ENCODE measurements around the gene STAT5B.
"Not testable (repeated sequence)": the region's sequence is repeated elsewhere in the genome, so short reads cannot be mapped to it uniquely, and the experiment has no call there.

STAT5B gene

DNA sequence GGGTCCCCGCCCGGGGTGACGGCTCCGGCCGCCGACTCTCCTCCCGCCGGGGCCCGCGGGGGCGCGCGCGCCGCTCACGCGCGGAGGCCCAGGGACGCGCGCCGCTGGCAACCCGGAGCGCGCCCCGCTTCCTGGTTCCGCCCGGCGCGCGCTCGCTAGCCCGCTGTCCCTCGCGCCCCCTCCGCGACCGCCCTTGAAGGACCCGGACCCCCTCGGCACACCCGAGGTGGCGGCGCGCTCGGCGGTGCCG is at the start of gene STAT5B:
Gene STAT5B (minus strand): TSS at position 33 of the 250 bp plus-strand sequence. CDS start 44,264 bp downstream, outside the sequence.
- peak; percentile 25 for DNase-seq

DNA sequence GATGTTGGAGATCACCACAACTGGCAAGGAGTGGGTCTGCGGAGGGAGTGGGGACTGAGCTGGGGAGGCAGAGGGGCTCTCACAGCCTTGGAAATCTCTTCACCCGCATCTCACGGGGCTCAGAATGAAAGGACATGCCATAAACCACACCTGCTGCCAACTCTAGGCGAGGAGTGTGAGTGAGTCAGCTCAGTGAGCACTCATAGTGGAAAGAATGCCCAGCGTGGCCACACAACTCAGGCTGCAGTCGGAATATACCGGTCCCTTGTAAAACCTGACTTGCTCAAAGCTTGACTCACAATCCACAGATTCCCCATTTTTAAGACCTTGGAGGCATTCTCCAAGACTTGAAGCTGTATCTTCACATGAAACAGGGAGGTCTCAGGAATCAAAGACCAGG is 48.8 kb upstream of the STAT5B start:
- peak; percentile 81 for DNase-seq

DNA sequence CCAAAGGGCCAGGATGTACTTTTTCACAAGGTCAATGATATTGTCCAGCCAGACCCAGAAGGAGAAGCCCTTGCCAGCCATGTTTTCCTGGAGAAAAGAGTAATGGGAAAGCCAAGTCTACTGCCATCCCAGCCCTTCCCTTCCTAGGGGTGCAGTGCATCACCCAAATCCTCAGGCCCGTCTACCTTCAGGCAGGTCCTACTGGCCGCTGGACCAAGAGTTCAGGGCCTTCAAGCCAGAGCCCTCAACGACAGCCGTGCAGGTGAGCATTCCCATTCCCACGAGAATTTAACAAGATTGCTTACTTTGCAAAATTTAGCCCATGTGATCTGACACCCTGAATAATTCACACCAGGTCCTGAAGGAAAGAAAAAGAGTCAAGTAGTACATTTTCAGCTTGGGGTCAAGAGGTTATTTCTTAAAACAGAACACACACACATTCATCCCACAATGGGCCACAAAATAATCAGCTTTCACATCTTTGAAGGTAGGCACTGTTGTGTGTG is 47.1 kb upstream of the STAT5B start:
- no peak for DNase-seq

DNA sequence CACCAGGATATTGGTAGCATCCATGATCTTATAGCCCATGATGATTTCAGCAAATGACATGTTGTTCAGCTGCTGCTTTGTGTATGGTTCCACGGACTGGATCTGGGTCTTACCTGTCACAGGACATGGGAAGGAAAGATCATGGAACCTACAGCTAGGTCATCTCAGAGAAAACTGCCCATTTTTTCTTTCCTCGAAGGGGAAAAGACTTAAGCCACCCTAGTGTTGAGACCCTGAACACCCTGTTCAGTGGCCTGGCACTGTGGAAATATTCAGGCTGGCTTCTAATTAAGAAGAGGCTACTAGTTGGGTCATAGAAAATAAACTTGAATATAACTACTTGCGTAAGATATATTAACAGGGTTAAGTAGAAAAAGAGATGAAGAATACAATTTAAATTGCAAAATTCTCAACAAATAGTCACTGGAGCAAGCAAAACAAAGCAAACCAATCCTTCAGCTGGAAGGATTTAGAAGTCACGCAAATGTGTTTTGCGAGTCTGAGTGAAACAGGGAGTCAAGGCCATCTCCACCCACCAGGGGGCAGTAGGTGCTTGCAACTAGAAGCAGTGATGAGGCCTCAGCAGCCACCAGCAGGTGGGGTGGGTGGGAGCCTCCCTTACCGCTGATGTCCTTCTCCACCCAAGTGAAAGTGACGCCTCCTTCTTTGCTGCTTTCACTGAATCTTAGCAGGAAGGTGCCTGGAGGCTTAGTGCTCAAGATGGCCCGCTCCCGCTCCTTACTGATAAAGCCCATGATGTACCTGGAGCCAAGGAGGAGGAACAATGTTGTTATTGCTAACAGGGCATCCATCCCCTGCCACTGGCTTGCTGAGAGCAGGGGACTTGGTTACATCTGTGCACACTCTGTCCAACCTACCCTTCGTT is 46.4 kb upstream of the STAT5B start:
- peak; percentile 85 for DNase-seq

DNA sequence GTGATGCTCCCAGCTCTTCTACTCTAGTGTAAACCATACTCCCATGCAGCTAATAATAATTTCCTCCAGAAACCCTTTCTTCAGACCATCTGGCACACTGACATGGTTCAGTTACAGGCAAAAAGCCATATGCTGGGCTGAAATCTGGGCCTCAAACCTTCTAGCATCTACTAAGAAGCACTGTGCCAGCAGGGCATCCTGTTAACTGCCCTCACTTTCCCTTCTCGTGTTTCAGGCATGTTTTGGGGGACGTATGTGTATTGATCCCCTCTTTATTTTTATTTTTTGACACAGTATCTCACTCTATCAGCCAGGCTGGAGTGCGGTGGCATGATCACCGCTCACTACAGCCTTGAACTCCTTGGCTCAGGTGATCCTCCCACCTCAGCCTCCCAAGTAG is 45.4 kb upstream of the STAT5B start:
- DNase-seq = no peak

DNA sequence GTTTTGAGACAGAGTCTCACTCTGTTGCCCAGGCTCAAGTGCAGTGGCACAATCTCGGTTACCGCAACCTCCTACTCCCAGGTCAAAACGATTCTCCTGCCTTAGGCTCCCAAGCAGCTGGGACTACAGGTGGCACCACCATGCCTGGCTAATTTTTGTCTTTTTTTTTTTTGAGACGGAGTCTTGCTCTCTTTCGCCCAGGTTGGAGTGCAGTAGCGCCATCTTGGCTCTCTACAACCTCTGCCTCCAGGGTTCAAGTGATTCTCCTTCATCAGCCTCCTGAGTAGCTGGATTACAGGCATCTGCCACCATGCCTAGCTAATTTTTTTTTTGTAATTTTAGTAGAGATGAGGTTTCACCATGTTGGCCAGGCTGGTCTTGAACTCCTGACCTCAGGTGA is 41.8 kb upstream of the STAT5B start:
- DNase-seq = not testable (repeated sequence)

DNA sequence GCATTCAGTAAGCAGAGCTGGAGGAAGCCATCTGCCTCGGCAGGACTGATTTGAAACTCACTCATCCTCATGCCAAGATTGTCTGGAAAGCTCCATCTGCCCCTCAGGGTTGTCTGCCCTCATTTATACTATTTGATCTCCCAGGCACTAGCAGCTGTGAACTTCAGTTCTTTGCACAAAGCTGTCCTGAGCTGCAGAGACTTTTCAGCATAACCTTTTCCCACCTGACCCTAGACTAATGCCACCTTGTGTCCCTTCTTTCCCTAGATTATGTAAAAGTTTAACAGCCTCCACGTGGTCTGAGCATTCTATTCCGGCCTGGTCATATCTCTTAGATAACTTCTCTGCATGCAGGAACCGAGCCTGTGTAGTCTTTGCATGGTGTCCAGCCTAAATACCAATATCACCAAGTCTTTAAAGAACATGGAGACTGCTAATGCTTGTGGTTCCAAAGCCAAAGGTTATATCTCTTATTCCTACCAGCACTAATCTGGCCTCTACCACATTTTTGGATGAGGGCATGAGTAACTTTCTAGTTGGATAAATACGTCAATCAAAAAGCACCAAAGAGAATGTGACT is 41.2 kb upstream of the STAT5B start:
- DNase-seq = no peak

DNA sequence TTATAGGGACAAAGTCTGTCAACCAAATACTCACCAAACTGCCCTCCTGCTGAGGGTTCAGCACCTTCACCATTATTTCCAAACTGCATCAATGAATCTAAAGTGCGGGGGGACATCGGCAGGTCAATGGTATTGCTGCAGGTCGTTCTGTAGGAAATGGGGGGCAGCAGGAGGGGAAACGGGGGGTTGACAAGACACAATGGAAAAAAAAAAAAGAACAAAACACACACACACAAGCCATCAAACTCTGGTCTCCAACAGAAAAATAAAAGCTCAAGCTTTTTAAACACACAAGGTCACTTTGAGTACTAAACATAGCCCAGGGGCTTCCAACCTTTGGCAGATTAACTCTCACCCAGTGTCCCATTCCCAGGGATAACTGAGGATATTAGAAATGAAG is 40.6 kb upstream of the STAT5B start:
- DNase-seq = no peak

DNA sequence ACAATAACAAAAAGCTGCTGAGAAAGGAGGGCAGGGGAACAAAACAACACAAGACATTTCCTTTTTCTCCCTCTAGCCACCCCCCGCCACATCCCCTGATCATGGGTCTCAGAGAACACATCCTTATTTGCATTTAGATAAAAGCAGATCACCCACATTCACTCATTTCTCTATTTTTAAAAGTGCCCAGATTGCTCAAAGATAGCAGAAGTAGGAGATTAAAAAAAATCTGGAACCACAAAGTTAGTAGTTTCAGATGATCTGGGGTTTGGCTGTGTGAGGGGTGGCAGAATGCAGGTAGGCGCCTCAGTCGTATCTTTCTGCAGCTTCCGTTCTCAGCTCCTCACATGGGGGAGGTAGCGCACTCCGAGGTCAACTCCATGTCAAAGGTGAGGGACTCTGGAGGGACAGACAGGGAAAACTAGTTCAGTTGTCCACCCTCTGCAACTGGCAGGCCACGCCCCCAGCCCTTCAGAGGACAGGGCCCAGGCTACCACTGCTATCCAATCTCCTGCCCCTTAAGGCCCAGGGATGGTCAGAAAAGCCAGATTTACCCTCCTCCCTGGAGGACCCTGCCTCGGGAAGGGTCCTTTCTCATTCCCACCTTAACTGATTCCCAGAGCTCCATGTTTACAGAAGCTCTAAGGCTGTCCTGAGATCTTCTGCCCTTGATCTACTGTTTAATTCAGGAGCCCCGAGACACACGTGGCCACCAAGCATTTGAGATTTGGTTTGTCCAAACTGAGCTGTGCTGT is 39.4 kb upstream of the STAT5B start:
- no peak for DNase-seq

DNA sequence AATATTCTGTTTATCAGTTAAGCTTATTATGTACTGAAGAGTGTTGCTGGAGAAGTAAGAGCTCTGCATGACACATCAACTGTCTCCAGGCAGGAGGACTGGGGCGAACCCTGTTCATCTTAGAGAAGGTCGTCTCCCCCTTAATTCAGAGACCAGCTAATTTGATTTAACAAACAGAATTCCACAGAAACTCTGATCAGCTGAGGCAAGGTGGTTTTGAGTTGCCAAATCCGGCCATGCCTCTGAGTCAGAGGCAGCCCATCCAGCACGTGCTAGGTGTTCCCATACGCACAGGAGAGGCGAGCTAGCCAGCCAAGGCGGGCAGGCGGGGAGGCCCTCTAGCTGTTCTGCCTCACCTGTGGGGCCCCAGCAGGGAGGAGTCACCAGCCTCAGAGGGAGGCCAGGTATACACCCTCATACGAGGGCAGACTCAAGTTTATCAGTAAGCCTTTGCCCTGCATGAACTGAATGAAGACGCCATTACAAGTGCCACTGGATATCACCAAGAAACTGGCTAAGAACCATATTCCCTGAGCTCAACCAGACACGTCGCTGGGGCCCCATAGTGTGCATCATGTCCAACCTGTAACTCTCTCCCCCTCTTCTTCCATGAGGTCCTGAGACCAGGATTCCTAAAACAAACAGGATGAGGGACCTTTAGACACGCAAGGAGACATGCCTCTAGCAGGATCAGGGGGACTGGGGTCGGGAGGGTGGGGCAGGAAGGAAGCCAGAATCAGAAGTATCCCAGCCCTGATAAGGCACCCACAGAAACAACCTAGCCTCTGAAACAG is 37.8 kb upstream of the STAT5B start:
- DNase-seq = no peak

DNA sequence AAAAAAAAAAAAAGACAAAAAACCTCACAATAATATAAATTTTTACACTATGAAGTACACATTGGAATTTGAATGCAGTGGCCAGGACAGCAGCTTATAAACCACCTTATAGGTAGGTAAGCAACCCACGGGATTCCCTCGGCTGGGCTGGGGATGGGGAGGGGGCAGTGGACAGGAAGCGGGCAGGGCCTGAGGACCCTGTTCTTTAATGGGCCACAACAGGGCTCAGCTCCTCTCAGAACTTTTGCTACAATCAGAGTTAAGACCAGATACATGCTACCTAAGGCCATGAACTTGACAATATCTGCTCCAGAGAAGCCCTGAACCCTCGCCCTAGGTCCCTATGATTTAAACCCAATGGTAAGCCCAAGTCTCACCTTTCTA is 37.2 kb upstream of the STAT5B start:
- no peak for DNase-seq

DNA sequence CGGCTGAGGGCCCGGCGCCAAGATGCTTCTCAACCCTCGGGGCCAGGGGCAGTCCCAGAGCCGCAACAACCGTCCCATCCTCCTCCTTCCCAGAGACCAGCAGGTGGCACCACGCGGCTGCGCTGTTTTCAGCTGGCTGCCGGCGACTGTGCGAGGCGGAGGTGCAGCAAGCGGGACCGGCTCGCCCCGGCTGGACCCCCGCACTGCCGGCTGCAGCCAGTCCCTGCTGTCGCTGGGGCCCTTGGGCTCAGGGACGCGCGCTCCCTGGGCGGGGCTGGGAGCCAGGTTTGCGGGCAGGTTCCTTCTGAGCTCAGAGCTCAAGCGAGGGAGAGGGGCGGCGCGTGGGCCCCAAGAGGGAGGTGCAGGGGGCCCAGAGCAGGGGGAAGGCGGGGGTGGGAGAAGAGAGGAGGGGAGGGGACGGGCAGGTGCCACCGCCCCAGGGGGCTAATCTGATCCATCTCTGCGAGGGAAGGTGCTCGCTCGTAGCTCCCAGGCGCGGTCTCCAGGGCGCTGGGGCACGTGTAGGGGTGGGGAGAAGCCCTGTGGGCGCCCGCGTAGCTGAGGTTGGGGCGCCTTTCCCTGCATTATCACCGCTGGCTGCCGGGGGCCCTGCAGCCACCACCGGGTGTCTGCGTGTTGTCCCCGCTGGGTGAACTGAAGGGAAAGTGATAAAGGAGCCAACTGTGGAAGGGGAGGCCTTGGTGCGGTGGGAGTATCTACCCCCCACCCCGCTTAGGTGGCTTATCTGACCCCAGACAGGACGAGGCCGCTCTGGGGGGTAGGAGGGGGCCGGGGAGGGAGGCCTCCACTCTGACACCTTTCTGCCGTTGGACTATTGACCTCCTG is 36.3 kb upstream of the STAT5B start:
- peak; percentile 74 for DNase-seq

DNA sequence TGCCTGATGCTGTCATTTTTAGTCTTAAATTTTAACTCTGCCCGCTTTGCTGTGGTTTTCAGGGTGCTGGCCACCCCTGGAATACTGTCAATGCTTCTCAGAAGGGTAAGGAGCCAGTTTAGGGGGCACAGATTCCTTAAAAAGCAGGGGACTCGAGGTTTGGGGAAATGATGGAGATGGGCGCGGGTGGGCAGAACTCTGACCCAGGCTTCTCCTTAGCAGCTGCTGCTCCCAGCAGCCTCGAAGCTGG is 35.8 kb upstream of the STAT5B start:
- DNase-seq = no peak

DNA sequence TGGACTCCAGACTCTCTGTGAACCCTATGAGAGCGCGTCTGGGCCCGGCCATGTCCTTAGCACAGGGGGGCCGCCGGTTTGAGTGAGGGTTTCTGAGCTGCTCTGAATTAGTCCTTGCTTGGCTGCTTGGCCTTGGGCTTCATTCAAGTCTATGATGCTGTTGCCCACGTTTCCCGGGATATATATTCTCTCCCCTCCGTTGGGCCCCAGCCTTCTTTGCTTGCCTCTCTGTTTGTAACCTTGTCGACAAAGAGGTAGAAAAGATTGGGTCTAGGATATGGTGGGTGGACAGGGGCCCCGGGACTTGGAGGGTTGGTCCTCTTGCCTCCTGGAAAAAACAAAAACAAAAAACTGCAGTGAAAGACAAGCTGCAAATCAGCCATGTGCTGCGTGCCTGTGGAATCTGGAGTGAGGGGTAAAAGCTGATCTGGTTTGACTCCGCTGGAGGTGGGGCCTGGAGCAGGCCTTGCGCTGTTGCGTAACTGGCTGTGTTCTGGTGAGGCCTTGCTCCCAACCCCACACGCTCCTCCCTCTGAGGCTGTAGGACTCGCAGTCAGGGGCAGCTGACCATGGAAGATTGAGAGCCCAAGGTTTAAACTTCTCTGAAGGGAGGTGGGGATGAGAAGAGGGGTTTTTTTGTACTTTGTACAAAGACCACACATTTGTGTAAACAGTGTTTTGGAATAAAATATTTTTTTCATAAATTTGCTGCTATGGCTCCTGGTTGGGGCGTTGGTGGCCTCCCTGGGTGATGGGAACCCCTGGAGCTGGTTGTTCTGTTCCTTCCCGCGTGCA is 35.2 kb upstream of the STAT5B start:
- DNase-seq = peak; percentile 37

DNA sequence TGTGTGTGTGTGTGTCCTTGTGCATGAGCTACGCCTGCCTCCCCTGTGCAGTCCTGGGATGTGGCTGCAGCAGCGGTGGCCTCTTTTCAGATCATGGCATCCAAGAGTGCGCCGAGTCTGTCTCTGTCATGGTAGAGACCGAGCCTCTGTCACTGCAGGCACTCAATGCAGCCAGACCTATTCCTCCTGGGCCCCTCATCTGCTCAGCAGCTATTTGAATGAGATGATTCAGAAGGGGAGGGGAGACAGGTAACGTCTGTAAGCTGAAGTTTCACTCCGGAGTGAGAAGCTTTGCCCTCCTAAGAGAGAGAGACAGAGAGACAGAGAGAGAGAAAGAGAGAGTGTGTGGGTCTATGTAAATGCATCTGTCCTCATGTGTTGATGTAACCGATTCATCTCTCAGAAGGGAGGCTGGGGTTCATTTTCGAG is 34.6 kb upstream of the STAT5B start:
- DNase-seq = no peak

DNA sequence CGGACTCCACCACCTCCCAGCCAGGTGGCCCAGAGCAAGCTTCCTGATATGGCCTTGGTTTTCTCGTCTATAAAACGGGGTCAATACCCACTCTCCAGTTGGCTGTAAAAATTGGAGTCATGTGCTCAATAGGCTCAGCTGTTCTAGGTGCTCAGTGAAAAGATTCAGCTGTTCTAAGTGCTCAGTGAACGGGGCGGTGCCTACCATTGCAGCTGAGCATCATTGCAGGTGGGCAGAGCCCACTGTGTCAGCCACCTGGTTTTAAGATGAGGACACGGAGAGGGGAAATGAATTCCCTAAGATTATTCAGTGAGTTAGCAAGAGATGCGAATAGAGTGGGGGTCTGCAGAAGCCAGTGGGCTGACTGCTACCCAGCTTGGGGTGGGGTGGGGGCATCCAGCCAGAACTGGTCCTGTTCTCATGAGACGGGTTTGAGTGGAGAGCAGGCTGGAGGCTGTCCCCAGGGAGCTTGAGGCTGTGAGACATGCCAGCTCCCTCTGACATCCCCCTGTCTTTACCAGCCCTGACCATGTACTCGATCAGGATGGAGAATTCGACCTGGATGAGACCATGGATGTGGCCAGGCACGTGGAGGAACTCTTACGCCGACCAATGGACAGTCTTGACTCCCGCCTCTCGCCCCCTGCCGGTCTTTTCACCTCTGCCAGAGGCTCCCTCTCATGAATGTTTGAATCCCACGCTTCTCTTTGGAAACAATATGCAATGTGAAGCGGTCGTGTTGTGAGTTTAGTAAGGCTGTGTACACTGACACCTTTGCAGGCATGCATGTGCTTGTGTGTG is 34.0 kb upstream of the STAT5B start:
- DNase-seq = no peak

DNA sequence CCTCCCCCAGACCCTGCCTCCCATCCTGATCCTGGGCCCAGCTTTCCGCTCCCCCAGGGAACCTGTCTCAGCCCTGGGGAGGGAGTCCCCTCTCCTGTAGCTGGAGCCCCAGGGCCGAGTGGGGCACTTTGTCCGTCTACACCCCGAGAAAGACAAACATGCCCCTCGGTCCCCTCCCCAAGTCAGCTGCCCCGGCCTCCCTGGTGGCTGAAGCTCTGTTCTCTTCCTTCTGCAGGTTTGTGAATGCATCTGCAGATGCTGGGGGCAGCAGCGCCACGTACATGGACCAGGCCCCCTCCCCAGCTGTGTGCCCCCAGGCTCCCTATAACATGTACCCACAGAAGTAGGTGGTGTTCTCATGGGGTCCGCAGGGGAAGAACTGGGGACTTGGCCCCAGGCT is 33.0 kb upstream of the STAT5B start:
- DNase-seq = no peak

DNA sequence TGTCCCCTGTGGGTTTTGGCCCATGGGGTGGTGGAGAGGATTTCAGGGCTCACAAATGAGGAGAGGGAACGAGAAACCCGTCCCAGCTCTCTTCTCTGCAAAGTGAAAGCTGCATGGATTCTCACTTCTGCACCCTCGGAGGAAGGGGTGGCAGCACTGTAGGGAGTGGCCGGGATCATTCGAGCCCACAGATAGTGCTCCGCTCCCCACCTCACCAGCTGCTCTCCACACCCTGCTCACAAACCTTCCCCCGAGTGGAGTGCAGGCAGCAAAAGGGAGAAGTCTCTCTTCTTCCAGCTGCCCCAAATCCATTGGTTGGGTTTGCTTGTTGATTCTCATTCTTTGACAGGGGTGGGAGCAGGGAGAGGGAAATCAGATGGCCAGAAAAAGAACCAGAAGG is 32.3 kb upstream of the STAT5B start:
- no peak for DNase-seq

DNA sequence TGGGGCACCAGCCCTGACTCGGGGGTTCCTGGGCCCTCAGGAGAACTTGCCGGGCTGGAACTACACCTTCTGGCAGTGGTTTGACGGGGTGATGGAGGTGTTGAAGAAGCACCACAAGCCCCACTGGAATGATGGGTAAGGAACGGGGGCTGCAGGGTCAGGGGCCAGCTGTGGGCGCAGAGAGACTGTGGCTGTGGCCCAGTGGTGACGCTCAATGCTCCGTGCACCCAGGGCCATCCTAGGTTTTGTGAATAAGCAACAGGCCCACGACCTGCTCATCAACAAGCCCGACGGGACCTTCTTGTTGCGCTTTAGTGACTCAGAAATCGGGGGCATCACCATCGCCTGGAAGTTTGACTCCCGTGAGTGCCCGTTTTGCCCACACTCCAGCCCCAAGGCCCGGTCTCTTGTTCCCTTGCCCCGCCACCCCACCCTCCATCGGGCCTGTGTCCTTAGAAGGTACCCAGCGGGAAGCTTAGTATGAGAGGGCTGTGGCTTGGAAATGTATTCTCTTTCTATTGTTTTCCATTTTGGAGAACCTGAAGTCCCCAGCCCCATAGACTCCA is 31.3 kb upstream of the STAT5B start:
- DNase-seq = no peak

DNA sequence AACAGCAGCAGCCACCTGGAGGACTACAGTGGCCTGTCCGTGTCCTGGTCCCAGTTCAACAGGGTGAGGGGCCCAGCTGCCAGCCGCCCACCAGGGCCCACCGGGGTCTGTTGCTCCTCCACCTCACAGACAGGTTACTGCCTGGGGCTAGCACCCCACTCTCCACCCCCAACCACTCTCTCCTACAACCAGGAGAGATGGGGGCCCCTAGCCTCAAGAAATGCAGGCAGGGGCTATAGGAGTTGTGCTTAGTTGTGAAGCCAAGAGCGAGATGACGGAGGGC is 30.1 kb upstream of the STAT5B start:
- DNase-seq = no peak

All from T1000 (cell line).